ENCODE measurements around the gene KSR2. TPM values are rescaled to one million over a fixed set of nuclear protein-coding genes. Genes with fewer than 3 reads are reported as not detected.
"Not testable (repeated sequence)": the region's sequence is repeated elsewhere in the genome, so short reads cannot be mapped to it uniquely, and the experiment has no call there.

KSR2 gene
- polyA plus RNA-seq, 3 donors from 2014 or later = not detected

DNA sequence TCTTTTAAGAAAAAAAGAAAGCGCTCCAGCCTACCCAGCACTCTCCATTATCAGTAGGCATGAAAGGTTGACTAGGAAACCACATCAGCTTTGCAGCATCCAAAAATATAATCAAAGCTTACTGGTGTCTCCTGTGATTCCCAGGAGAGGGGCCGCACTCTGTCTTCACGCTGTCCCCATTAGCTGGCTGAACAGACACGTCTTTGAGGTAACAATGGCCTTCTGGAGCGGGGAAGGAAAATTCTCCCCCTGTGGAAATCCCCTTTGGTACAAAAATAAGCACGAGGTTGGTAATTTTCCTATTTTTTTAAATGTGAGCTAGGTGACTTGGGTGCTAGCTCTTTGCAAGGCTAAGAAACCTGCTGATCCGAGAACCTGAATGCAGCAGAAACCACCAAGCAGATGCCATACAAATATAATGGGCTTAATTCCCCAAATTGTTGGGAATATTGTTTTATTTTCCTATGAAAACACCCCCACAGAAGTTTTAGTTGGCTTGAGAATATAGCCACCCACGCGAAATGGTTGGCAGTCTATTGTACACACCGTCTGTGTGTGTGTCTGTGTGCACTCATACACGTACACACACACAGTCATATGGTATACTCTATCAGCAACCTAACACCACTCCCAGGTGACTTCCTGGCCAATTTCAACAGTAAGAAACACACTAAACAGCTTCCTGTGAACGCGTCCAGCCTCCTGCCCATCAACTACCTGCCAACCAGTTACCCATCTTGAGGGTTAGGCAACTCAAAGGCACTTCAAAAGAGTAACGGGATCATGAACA is 71.2 kb downstream of the KSR2 start:
- H3K27ac Mint-ChIP-seq = no peak overlapping the region
- peaks cover 0 to 11% (median 0%) of the 10 kb centered on the region in 6 donors for H3K9me3 Mint-ChIP-seq
- no peak for DNase-seq
- no peaks in the 10 kb centered on the region for H3K4me1 Mint-ChIP-seq
- no peaks in the 10 kb centered on the region for H3K36me3 Mint-ChIP-seq
- H3K4me3 Mint-ChIP-seq = no peak overlapping the region
- H3K27me3 Mint-ChIP-seq (ENCODE audit: low read depth in 3 of 3) = no peaks in the 10 kb centered on the region

DNA sequence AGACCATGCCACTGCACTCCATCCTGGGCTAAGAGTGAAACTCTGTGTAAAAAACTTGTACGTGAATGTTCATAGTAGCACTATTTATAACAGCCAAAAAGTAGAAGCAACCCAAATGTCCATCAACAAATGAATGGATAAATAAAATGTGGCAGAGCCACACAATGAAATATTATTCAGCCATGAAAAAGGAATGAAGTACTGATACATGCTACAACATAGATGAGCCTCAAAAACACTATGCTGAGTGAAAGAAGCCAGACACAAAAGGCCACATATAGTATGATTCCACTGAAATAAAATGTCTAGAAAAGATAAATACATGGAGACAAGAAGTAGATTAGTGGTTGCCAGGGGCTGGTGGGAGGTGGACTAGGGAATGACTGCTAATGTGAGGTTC is 72.8 kb downstream of the KSR2 start:
- Mint-ChIP-seq H3K36me3 (no peaks in the 10 kb centered on the region), H3K27ac (no peak overlapping the region), H3K4me1 (no peaks in the 10 kb centered on the region), H3K9me3 (peaks cover 0 to 11% (median 0%) of the 10 kb centered on the region in 6 donors), H3K27me3 (ENCODE audit: low read depth in 3 of 3) (peaks cover 0 to 2% (median 0%) of the 10 kb centered on the region in 3 donors), H3K4me3 (no peak overlapping the region)
- DNase-seq = no peak

DNA sequence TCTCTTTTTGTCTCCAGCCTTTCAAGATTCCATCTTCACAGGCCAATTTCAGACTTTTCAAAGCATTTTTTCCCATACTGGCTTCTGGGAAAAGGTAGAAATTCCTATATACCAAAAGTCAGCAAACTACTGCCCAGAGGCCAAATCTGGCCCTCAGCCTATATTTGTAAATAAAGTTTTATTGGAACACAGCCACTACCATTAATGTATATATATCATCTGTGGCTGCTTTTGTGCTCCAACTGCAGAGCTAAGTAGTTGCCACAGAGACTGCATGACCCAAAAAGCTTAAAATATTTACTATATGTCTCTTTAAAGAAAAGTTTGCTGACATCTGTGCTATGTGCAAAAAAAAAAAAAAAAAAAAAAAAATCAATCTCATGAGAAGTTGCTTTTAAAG is 76.3 kb downstream of the KSR2 start:
- DNase-seq = no peak
- no peaks in the 10 kb centered on the region for H3K4me1 Mint-ChIP-seq
- H3K27ac Mint-ChIP-seq = no peak overlapping the region
- H3K9me3 Mint-ChIP-seq = peaks cover 0 to 7% (median 0%) of the 10 kb centered on the region in 6 donors
- no peaks in the 10 kb centered on the region for H3K36me3 Mint-ChIP-seq
- H3K4me3 Mint-ChIP-seq = no peak overlapping the region
- H3K27me3 Mint-ChIP-seq (ENCODE audit: low read depth in 3 of 3) = peaks cover 0 to 4% (median 2%) of the 10 kb centered on the region in 3 donors

DNA sequence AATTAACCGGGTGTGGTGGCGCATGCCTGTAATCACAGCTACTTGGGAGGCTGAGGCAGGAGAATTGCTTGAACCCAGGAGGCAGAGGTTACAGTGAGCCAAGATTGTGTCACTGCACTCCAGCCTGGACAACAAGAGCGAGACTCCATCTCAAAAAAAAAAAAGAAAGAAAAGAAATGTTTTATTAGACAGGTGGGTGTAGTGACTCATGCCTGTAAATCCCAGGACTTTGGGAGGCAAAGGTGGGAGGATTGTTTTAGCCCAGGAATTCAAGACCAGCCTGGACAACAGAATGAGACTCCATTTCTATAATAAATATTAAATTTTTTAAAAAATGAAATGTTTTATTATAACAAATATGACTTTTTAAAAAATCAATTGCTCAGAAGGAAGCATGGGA is 77.5 kb downstream of the KSR2 start:
- H3K4me1 Mint-ChIP-seq; H3K4me3 Mint-ChIP-seq; H3K27me3 Mint-ChIP-seq (ENCODE audit: low read depth in 3 of 3); H3K27ac Mint-ChIP-seq; H3K9me3 Mint-ChIP-seq; H3K36me3 Mint-ChIP-seq; DNase-seq: not testable (repeated sequence)

DNA sequence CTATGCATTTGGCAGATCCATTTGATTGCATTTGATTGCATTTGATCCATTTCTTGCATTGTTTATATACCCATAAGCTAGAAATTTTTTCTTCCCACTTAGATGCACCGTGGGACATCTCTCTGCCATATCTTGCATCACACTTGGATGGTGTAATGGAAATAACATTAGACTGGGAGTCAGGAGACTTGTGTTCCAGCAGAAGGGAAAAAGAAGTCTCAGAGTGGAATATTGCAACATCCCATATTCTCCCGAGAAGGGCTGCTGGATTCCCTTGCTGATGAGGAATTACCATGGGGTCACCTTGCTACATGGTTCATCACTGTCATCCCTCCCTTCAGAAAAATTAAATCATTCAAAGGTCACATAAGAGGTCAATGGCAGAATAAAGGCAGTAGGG is 78.1 kb downstream of the KSR2 start:
- no peak for DNase-seq
- H3K27me3 Mint-ChIP-seq (ENCODE audit: low read depth in 3 of 3) = peaks cover 0 to 4% (median 2%) of the 10 kb centered on the region in 3 donors
- H3K27ac Mint-ChIP-seq = no peak overlapping the region
- no peak overlapping the region for H3K4me3 Mint-ChIP-seq
- peaks cover 0 to 5% (median 0%) of the 10 kb centered on the region in 6 donors for H3K9me3 Mint-ChIP-seq
- no peaks in the 10 kb centered on the region for H3K36me3 Mint-ChIP-seq
- no peaks in the 10 kb centered on the region for H3K4me1 Mint-ChIP-seq

DNA sequence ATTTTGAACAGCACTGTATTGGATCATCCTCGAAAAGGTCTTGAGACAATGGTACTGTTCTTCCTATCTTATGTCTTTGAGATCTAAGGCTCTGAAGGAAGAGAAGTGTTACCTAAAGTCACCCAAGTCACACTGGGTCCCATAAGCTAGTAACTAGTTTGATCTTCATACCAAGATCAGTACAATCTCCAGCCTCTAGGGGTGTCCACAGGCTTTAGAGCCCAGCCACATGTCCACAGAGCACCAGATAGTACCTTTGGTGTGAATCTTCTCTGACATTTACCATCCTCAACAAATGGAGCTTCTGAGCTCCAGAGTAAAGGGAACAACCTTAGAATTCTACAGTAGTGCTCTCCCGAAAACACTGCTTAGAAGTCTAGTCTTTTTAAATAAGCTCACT is 78.7 kb downstream of the KSR2 start:
- no peaks in the 10 kb centered on the region for H3K4me1 Mint-ChIP-seq
- H3K27me3 Mint-ChIP-seq (ENCODE audit: low read depth in 3 of 3) = peaks cover 0 to 4% (median 2%) of the 10 kb centered on the region in 3 donors
- H3K27ac Mint-ChIP-seq = no peak overlapping the region
- no peak overlapping the region for H3K4me3 Mint-ChIP-seq
- no peak for DNase-seq
- no peaks in the 10 kb centered on the region for H3K36me3 Mint-ChIP-seq
- peaks cover 0 to 5% (median 0%) of the 10 kb centered on the region in 6 donors for H3K9me3 Mint-ChIP-seq

DNA sequence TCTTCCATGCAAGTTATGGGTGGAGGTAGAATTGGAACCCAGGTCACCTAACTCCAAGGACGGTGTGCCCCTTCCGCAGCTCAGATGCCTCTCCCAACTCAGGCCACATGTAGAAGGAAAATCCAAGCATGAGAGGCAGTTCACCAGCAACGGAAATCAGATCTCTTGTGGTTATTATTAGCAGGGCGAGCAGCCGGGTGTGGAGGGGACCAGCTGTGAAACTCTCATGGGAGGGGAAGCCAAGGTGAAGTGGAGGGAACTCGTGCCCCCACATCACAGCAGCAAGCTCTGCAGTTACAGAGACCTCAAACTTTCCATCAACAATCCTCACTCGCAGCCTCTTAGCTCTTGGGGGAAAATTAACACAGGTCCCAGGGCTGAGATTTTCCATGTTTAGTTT is 79.7 kb downstream of the KSR2 start:
- H3K36me3 Mint-ChIP-seq = no peaks in the 10 kb centered on the region
- H3K27ac Mint-ChIP-seq = no peak overlapping the region
- no peaks in the 10 kb centered on the region for H3K4me1 Mint-ChIP-seq
- H3K9me3 Mint-ChIP-seq = peaks cover 0 to 5% (median 0%) of the 10 kb centered on the region in 6 donors
- no peak overlapping the region for H3K4me3 Mint-ChIP-seq
- no peak for DNase-seq
- H3K27me3 Mint-ChIP-seq (ENCODE audit: low read depth in 3 of 3) = peaks cover 0 to 4% (median 2%) of the 10 kb centered on the region in 3 donors

DNA sequence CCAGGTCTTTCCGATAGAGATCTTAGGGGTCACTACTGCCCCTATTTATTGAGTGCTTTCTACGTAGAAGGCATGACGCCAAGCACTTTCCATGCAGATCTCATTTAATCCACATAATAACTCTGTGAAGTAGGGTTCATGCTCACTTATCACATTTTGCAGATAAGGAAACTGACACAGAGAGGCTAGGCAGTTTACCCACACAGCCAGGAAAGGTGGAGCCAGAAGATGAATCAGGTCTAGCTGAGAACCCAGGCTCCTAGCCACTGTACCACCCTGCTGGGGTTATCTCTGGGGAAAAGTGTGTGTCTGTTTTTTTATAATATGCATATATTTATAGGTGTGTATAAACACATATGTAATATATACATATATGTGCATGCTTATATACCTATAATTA is 83.6 kb downstream of the KSR2 start:
- peaks cover 0 to 2% (median 0%) of the 10 kb centered on the region in 6 donors for H3K9me3 Mint-ChIP-seq
- H3K36me3 Mint-ChIP-seq = no peaks in the 10 kb centered on the region
- no peak overlapping the region for H3K27ac Mint-ChIP-seq
- no peak for DNase-seq
- no peak overlapping the region for H3K4me3 Mint-ChIP-seq
- H3K4me1 Mint-ChIP-seq = no peaks in the 10 kb centered on the region
- H3K27me3 Mint-ChIP-seq (ENCODE audit: low read depth in 3 of 3) = peaks cover 0 to 12% (median 5%) of the 10 kb centered on the region in 3 donors

DNA sequence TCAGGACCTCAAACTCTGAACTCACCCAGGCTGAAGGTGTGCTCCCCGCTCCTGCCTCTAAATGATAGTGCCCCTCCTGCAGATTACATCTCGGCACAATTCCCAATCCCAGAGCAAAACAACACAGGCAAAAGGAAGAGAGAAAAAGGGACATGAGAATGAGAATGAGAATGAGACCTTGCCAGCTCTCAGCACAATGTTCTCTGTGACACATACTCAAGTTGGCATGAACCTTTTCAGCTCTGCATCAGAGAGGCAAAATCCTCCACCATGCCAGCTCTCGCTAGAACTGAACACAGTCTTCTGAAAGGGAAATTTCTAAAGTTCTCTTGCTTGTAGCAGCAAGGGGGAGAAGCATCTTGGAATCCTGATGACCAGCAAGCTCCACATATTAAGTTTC is 84.6 kb downstream of the KSR2 start:
- Mint-ChIP-seq H3K4me3 (no peak overlapping the region), H3K9me3 (peaks cover 0 to 2% (median 0%) of the 10 kb centered on the region in 6 donors), H3K36me3 (no peaks in the 10 kb centered on the region), H3K27ac (no peak overlapping the region), H3K27me3 (ENCODE audit: low read depth in 3 of 3) (peaks cover 0 to 12% (median 5%) of the 10 kb centered on the region in 3 donors), H3K4me1 (no peaks in the 10 kb centered on the region)
- DNase-seq = no peak

DNA sequence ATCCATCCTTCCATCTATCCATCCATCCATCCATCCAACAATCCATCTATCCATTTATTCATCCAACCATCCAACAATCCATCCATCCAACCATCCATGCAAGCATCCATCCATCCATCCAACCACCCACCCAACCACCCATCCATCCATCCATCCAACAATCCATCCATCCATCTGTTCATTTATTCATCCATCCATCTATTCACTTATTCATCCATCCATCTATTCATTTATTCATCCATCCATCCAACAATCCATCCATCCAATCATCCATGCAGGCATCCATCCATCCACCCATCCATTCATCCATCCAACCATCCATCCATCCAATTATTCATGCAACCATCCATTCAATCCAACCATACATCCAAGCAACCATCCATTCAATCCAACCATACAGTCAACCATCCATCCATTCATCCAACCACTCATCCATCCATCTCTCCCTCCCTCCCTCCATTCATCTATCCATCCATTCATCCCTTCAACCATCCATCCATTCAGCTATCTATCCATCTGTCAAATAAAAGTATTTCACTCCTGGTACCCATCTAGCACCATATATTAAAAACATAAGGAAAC is 86.1 kb downstream of the KSR2 start:
- peaks cover 0 to 2% (median 0%) of the 10 kb centered on the region in 6 donors for H3K9me3 Mint-ChIP-seq
- no peaks in the 10 kb centered on the region for H3K36me3 Mint-ChIP-seq
- no peak overlapping the region for H3K4me3 Mint-ChIP-seq
- H3K27me3 Mint-ChIP-seq (ENCODE audit: low read depth in 3 of 3) = peaks cover 0 to 10% (median 5%) of the 10 kb centered on the region in 3 donors
- no peak overlapping the region for H3K27ac Mint-ChIP-seq
- H3K4me1 Mint-ChIP-seq = no peaks in the 10 kb centered on the region
- DNase-seq = no peak

DNA sequence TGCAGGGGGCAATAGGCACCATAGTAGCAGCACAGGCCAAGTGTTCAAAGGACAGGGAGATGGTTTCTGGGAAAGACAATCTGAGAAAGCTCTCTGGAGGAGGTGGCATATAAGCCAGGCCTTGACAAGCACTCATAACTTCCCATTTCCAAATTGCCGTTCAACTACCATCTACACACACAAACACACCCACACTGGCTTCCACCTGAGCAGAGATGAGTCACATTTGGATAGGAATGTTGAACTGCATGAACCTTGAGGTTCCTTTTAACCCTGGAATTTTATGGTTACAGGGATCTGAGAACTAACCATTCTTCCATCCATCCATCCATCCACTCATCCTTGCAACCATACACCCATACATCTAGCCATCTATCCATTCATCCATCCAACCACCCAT is 86.6 kb downstream of the KSR2 start:
- H3K4me1 Mint-ChIP-seq = no peaks in the 10 kb centered on the region
- no peak overlapping the region for H3K4me3 Mint-ChIP-seq
- no peak for DNase-seq
- peaks cover 0 to 10% (median 5%) of the 10 kb centered on the region in 3 donors for H3K27me3 Mint-ChIP-seq (ENCODE audit: low read depth in 3 of 3)
- no peak overlapping the region for H3K27ac Mint-ChIP-seq
- no peaks in the 10 kb centered on the region for H3K36me3 Mint-ChIP-seq
- peaks cover 0 to 2% (median 0%) of the 10 kb centered on the region in 6 donors for H3K9me3 Mint-ChIP-seq

DNA sequence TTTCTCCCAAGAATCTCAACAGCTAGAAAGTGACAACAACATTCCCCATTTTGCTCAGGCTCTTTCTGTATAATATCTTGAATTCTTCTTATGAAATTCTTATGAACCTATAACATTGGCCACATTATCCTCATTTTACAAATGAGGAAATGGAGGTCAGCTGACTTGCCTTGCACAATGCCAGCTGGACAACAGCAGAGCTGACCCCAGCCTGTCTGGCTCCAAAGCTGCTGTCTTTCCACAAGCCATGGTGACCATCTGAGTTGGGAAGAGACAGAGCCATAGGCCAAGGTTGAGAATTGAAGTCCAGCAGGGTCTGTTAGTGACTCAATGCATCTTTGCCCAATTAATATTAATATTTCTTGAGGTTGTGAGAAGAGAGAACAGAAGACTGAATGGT is 87.3 kb downstream of the KSR2 start:
- no peaks in the 10 kb centered on the region for H3K36me3 Mint-ChIP-seq
- H3K9me3 Mint-ChIP-seq = peaks cover 0 to 2% (median 0%) of the 10 kb centered on the region in 6 donors
- no peaks in the 10 kb centered on the region for H3K4me1 Mint-ChIP-seq
- DNase-seq = no peak
- peaks cover 0 to 13% (median 5%) of the 10 kb centered on the region in 3 donors for H3K27me3 Mint-ChIP-seq (ENCODE audit: low read depth in 3 of 3)
- H3K27ac Mint-ChIP-seq = no peak overlapping the region
- H3K4me3 Mint-ChIP-seq = no peak overlapping the region

DNA sequence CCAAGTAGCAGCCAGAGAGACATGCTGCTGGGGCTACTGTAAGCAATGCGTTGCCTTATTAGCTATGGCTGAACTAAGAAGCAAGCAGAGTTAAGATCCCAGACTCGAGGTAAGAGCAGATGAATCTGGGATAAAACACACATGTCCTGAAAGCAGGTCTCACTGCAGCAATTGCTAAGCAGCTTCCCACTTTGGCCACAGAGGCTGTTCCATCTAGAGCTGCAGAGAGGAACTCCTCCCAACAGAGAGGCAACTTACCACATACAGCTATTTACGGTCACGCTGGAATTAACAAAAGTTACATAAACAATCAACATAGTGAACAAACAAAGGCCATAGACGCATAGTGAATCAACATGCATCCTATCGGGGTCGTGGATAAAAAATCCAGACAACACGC is 90.2 kb downstream of the KSR2 start:
- Mint-ChIP-seq H3K4me3 (no peak overlapping the region), H3K4me1 (peaks cover 2 to 5% of the 10 kb centered on the region in 2 donors), H3K36me3 (no peaks in the 10 kb centered on the region), H3K9me3 (peaks cover 0 to 2% (median 0%) of the 10 kb centered on the region in 6 donors), H3K27ac (no peak overlapping the region), H3K27me3 (ENCODE audit: low read depth in 3 of 3) (peaks cover 4 to 12% (median 9%) of the 10 kb centered on the region in 3 donors)
- no peak for DNase-seq

DNA sequence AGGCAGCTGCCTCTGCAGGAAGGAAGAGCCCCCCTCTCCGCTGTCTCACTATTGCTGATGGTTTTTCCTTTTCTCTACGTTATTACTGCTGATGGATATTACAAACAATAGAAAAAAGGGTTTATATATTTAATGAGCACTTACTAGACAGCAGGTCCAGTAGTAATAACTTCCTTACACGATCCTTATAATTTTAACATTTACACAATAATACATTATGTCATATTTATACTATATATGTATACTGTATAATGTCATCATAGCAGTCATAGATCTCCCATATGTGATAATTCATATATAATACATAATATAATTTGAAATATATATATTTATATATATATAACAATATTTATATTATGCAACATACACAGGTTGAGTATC is 92.4 kb downstream of the KSR2 start:
- no peak overlapping the region for H3K4me3 Mint-ChIP-seq

More for the DNA sequence above, 92.4 kb downstream of the KSR2 start:
- Mint-ChIP-seq H3K27me3 (ENCODE audit: low read depth in 3 of 3) (peaks cover 2 to 9% (median 5%) of the 10 kb centered on the region in 3 donors), H3K36me3 (no peaks in the 10 kb centered on the region), H3K9me3 (no peaks in the 10 kb centered on the region), H3K4me1 (peaks cover 2 to 5% of the 10 kb centered on the region in 2 donors), H3K27ac (no peak overlapping the region)
- DNase-seq = no peak

All from immature natural killer cell (primary cell).